Endothelial cell (in vitro differentiated cells): Measurements from ENCODE around the gene GMDS. TPM values are rescaled to one million over a fixed set of nuclear protein-coding genes. Genes with fewer than 3 reads are reported as not detected.

Experiments
- DNase-seq: peaks from one replicate; pipeline ENCODE4 v3.0.0; 2021; ENCODE audit warnings: low spot score
- H3K27ac Mint-ChIP-seq: one replicate; pipeline ENCODE4 v1.8.0; 2021; ENCODE audit warnings: mixed read lengths, inconsistent platforms; ENCODE audit not compliant: unreplicated experiment
- H3K27me3 Mint-ChIP-seq: one replicate; pipeline ENCODE4 v1.8.0; 2021; ENCODE audit warnings: mild to moderate bottlenecking, moderate library complexity, mixed read lengths, inconsistent platforms; ENCODE audit not compliant: unreplicated experiment
- H3K36me3 Mint-ChIP-seq: one replicate; pipeline ENCODE4 v1.8.0; 2021; ENCODE audit warnings: mild to moderate bottlenecking, low read depth, mixed read lengths, inconsistent platforms; ENCODE audit not compliant: unreplicated experiment
- H3K4me1 Mint-ChIP-seq: one replicate; pipeline ENCODE4 v1.8.0; 2021; ENCODE audit warnings: mild to moderate bottlenecking, mixed read lengths, inconsistent platforms; ENCODE audit not compliant: unreplicated experiment
- H3K4me3 Mint-ChIP-seq: one replicate; pipeline ENCODE4 v1.8.0; 2021; ENCODE audit warnings: mild to moderate bottlenecking, mixed read lengths, inconsistent platforms; ENCODE audit not compliant: unreplicated experiment
- H3K9me3 Mint-ChIP-seq: one replicate; pipeline ENCODE4 v1.8.0; 2021; ENCODE audit warnings: mixed read lengths, inconsistent platforms; ENCODE audit not compliant: unreplicated experiment
- CTCF ChIP-seq: fragments of 200-600 bp; sonication (generic); IDR thresholded peaks from one replicate; pipeline ENCODE4 v1.5.0; 2021; ENCODE audit warnings: antibody characterized with exemption; ENCODE audit not compliant: unreplicated experiment
- total RNA-seq: library from RNA; stranded (reverse); fragmentation: NEBNext Ultra II Directional; extraction: Animal tissue kit (Norgen Biotek cat#: 25700); gene quantifications from one replicate; pipeline ENCODE4 v1.2.1, GENCODE V29; 2021; ENCODE audit not compliant: unreplicated experiment

The GMDS gene
- total RNA-seq, 1 donor from 2014 or later, result 36.0 TPM

GRCh38 chr6:1912731-1913130 is 332.7 kb downstream of the GMDS start:
- Mint-ChIP-seq H3K9me3 (no peaks in the 10 kb centered on the region), H3K4me3 (no peak overlapping the region), H3K27ac (no peak overlapping the region), H3K27me3 (peaks cover 2% of the 10 kb centered on the region), H3K36me3 (no peaks in the 10 kb centered on the region), H3K4me1 (peaks cover 16% of the 10 kb centered on the region)
- DNase-seq, result no peak
- TF ChIP-seq CTCF, result no peak

- Mint-ChIP-seq H3K27ac (no peak overlapping the region), H3K27me3 (peaks cover 2% of the 10 kb centered on the region), H3K36me3 (no peaks in the 10 kb centered on the region), H3K9me3 (no peaks in the 10 kb centered on the region), H3K4me1 (peaks cover 8% of the 10 kb centered on the region), H3K4me3 (no peak overlapping the region)
- no peak for DNase-seq
- no peak for TF ChIP-seq CTCF
Measured at GRCh38 chr6:1911474-1911873, 333.9 kb downstream of the GMDS start.

GRCh38 chr6:1910621-1911407 is 334.6 kb downstream of the GMDS start:
- no peak for DNase-seq
- H3K27me3 Mint-ChIP-seq, result peaks cover 2% of the 10 kb centered on the region
- no peak for TF ChIP-seq CTCF
- H3K4me1 Mint-ChIP-seq, result peaks cover 9% of the 10 kb centered on the region
- no peak overlapping the region for H3K4me3 Mint-ChIP-seq
- no peak overlapping the region for H3K27ac Mint-ChIP-seq
- H3K9me3 Mint-ChIP-seq, result no peaks in the 10 kb centered on the region
- H3K36me3 Mint-ChIP-seq, result no peaks in the 10 kb centered on the region

- Mint-ChIP-seq H3K36me3 (no peaks in the 10 kb centered on the region), H3K27ac (no peak overlapping the region), H3K27me3 (peaks cover 4% of the 10 kb centered on the region), H3K4me3 (no peak overlapping the region), H3K9me3 (no peaks in the 10 kb centered on the region), H3K4me1 (peaks cover 19% of the 10 kb centered on the region)
- no peak for DNase-seq
- no peak for TF ChIP-seq CTCF
Measured at GRCh38 chr6:1908784-1909183, 336.6 kb downstream of the GMDS start.

GRCh38 chr6:1906609-1907008 is 338.8 kb downstream of the GMDS start:
- Mint-ChIP-seq H3K36me3 (no peaks in the 10 kb centered on the region), H3K4me3 (no peak overlapping the region), H3K9me3 (no peaks in the 10 kb centered on the region), H3K27me3 (peaks cover 2% of the 10 kb centered on the region), H3K27ac (peak overlapping the region; percentile 21), H3K4me1 (peaks cover 30% of the 10 kb centered on the region)
- no peak for TF ChIP-seq CTCF
- no peak for DNase-seq
